Renal pelvis (tissue), 4 donors: ENCODE results near the gene RNASE13. TPM values are rescaled to one million over a fixed set of nuclear protein-coding genes. Genes with fewer than 3 reads are reported as not detected.
A peak's percentile ranks its signal among the peaks of the same experiment; 100 is the strongest.
"Not testable (repeated sequence)": the region's sequence is repeated elsewhere in the genome, so short reads cannot be mapped to it uniquely, and the experiment has no call there.

ENCODE experiments used
- DNase-seq: peaks from one replicate; pipeline ENCODE4 v3.0.0-alpha.2; 2013
- polyA plus RNA-seq, 3 donors: library from polyadenylated mRNA; unstranded; fragments of 120-200 nt; gene quantifications; one replicate each; pipeline ENCODE4 v1.2.1, GENCODE V29; 2013; ENCODE audit not compliant: insufficient read length in 3 of 3

RNASE13 gene
- polyA plus RNA-seq, 3 donors: 0.40 to 0.93 (median 0.81) TPM

DNA sequence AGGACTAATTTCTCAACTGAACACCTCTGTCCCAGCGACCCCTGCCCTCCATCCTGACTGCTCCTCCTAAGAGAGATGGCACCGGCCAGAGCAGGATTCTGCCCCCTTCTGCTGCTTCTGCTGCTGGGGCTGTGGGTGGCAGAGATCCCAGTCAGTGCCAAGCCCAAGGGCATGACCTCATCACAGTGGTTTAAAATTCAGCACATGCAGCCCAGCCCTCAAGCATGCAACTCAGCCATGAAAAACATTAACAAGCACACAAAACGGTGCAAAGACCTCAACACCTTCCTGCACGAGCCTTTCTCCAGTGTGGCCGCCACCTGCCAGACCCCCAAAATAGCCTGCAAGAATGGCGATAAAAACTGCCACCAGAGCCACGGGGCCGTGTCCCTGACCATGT, 8.3 kb upstream of the RNASE13 start:
- DNase-seq: no peak

DNA sequence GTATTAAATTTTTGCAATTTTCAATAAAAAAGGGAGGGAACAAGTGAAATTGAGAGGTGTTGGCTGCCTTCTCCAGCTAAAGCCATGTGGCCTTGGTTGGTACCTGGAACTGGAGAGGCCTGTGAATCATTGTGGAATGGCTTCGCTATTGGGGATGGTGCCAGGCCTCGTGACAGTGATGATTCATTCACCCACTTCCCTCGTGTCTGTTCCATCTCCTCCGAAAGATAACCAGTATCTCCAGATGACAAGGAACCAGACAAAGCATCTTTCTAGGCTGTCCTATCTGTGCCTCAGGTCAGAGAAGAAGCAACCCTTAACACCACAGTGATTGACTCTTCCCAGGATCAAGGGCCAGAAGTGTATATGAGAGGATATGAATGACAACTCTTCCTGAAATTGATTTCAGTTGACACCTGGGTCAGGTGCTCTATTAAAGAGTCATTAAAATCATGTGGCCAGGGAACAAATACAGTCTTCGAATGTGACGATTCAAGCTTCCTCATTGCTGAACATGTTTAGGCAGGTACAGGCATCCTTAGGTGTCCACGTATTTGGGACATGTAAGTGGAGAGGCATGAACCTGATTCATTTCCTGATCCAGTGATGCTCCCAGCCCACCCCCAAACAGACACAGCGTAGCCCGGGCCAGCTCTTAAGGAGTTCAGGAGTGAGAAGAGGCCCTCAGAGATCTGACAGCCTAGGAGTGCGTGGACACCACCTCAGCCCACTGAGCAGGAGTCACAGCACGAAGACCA, 7.2 kb upstream of the RNASE13 start, which contains the start of gene RNASE7:
Gene RNASE7, plus strand, starts transcription at position 687 of the 758 bp plus-strand sequence. CDS start 631 bp downstream, outside the sequence.
- DNase-seq: no peak

GRCh38 chr14:21040941-21041340, 6.3 kb upstream of the RNASE13 start:
- DNase-seq: not testable (repeated sequence)

GRCh38 chr14:21040370-21040925, 5.8 kb upstream of the RNASE13 start:
- no peak for DNase-seq

DNA sequence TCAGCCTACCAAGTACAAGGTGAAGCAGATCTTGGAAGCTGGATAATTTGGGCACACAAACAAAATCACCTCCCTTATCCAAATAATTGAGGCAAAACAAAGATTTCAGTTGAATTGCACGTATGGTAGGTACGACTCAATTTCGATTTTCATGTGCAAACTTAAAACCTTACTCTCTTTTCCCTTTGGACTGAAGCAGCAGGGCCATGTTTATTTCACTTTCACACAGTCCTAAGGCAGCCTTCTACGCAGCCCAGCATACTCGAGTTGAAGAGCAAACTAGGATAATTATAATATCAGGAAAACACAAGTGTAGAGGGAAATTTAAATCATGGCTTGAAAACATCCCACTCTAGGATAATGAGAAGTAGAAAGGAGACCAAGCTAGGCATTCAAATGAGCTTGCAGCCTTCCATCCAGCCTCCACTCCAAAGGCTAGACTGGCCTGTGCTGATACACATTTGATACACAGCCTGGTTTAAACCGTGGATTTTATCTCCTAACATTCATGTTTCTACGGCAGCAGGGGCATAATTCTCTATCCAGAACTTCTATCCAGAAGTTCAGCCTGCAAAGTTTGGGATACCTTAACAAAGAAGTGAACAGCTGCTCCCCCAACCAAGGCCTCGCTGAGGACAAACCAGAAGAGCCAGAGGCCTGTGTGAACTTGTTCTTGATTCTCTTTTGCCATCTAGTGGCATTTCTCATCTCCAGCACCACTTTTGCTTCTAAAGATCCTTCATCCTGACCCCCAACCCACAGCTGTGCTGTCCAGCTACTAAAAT, 5.2 kb upstream of the RNASE13 start:
- DNase-seq: peak; percentile 76

DNA sequence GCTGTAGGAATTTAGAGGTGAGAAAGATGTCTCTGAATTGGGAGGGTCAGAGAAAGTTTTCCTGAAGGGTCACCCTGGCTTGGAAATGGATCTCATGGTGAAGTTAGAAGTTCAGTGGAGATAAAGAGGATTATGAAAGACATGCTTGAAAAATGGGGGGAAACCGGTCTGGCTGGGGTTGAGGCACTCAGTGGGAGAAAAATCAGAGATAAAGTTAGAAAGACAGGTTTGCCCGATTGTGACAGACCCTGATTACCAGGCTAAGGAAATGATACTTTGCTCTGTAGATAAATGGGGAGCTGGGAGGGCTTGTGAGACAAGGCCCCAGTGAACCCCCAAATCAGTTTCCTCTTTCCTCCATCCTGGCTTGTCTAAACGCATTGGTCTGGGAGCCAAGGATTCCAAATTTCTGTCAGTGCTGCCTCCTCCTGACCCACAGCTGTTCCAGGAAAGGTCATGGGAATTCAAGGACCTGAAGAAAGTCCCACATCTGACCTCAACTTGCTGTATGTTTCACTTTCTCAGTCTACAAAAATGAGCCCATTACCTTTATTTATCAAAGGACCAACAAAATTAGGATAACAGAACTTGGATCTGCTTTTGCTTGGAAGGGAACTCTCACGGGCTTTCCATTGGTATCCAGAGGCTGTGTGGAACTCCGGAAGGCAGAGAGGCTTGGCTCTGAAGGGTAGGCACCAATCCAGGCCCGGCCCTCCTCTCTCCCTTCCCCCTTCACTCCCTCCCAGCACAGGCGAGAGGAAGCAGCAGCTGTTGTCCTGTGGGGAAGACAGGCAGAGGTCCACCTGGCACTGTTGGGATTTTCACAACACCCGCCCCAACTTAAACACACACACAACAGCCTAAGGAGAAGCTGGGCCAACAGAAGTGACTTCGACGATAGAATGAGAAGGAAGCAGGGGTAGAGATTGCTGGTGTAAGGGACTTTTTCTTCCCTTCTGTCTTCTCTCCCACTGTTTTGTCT, 4.1 kb upstream of the RNASE13 start:
- peak; percentile 62 for DNase-seq

GRCh38 chr14:21037156-21037555, 2.5 kb upstream of the RNASE13 start:
- DNase-seq: no peak

DNA sequence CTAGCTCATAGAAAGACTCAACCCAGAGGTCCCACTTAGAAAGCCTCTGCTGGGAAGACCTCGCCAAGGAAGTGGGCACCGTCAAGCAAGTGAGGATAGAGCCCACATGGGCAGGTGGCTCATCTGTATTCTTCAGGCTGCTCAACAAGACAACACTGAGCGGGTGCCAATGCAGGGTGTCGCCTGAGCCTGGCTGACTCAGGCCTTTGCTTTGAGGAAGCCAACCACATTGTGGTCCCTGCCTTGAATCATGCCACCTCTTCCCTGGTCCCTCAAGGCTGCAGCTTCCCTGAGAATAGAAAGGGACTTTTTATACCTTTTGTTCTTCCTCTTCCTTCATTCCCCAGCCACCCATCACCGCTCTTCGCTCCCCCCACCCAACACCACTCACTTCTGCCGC, 2.1 kb upstream of the RNASE13 start:
- DNase-seq: no peak

DNA sequence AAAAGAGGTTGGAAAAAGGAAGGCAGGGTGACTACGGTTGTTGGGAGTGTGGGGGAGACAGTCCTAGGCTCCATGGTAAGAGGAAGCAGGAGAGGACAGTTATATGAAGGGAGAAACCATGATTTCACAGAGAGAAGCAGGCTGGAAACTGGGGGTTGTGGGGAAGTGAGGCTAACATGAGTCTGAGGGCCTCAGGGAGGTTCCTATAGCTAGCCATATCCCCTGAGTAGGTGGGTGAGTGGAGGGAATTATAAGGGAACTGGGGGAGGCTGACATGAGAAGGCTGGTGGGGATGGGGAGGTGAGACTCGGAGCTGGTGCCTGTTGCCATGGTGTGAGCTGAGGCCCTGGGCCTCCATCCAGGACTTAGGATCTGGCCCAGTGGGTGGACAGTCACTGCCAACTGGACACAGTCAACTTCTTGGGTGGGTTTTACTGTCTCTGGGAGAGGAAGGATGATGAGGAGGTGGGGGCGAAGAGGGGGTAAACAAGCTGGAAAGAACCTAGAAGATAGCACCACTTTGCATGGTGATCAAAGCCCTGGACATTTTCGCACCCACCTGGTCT, 1.4 kb downstream of the RNASE13 start:
- no peak for DNase-seq

GRCh38 chr14:21032326-21033132, 2.1 kb downstream of the RNASE13 start:
- DNase-seq: no peak

- DNase-seq: no peak
Observed at GRCh38 chr14:21030531-21030930, 4.1 kb downstream of the RNASE13 start.

GRCh38 chr14:21029917-21030316, 4.7 kb downstream of the RNASE13 start, which contains the start of gene TPPP2:
Gene TPPP2 (plus strand): TSS chr14:21030217. CDS start chr14:21030582, 365 bp downstream.
- no peak for DNase-seq

DNA sequence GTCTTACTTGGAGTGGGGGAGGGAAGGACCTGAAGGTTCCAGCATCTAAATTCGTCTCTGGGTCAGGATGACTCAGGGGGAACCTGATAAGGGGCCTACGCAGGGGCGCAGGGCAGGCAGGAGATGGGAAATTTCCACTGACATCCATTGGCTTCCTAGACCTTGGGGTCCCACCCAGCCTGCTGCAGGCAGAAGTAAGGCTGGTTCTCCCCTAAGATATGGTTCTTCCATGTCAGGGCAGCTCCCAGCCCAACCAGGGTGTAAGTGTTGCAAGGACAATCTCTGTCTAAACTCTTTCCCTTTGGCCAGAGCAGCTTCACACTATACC, 7.7 kb downstream of the RNASE13 start:
- no peak for DNase-seq

DNA sequence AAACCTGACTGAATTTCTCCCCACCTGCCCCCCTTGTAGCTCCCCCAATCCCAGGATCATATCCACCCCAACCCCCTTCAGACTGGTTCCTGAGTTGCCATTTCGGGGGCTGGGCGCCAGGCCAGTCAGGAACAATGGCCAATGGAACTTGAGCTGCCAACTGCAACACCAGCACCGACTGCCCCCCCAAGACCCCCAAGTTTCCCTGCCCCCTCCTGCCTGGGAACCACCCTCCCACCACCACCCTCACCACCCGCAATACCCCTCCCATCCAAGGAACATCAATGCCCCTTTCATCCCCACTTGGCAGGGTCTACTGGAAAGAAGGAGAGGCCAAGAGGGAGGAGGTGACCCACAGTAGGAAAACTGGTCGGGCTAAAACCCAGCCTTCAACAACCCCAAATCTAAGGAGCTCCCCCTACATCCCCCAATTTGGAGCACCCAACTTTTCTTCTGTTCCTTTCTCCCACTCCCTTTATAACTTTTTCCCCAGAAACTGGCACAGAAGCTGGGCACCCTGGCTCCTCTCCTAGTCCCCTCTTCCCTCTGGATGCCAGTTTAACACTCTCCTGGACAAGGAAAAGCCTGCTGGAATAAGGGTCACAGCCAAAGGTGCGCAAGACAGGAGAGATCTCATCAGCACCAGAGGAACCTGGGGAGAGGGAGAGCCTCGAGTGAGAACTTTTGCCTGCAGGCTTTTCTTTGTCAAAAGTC, 8.2 kb downstream of the RNASE13 start:
- DNase-seq: no peak

DNA sequence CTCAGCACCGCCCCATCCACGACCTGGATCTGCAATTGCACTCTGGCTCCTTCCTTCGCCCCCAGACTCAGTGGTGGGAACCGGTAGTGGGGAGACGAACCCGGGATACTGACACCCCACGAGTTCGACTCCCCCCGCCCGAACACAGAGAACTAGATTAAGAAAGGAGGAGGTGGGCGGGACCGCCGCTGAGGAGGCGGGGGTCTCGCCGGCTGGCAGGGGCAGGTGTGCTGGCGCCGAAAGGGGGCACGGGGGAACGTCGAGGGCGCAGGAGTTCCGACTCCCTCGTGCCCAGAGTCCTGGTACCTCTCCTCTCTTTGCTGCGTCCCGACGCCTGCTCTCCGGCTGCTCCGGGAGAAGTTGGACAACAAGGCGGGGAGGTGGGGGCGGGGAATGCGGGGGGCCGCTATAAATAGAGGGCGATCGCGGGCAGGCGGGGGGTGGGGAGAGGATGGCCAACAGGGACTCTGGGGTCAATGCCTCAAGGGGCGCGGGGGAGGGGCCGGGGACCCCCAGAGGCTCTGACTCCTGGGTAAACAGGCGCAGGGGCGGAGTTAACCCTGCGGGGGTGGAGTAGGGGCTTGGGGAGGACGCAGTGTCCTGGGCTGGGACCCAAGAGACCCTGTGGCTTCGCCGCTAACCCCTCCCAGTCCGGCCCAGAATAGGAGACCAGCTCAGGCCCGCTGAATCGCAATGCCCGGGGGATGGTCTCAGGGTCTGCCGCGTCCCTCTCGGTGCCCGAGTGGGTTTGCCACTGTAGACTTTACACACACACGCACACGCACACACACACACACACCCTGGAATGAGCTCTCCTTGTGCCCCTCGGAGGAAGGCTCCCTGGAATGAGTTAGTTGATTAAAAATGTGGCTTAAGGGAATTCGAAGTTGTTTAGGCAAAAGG, 9.0 kb downstream of the RNASE13 start:
- DNase-seq: peak; percentile 46

DNA sequence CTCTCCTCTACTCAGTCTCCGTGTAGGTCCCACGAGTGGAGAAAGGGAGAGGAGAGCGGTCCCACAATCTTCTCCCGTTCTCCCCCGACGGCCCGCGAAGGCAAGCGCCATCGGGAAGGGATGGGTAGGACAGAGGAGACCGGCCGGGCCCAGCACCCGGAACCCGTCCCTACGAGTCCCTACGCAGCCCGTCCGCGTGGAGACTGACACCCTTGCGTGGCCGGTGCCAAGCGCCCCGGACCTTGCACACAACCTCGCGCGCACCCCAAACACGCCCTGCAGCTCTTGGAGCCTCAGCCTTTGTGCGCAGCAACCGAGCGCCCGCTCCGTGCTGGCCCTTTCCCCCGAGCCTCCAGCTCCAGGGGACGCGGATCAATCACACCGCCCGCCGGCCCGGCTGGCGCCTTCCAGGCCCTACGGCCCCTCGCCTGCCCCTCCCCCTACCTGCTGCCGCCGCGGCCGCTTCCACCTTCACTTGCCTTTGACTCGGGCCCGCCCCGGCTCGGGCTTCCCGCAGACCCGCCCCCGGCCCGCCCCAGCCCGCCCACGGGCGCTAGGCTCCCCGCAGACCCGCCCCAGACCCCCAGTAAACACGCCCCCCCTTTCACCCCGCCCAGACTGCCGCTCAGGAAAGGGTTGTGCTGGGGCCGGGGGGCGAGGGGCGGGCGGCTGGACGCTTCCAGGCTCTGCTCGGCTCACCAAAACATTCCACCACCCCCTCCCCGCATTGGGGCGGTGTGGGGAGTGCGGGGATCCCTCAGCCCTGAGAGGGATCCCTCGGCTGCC, 9.8 kb downstream of the RNASE13 start, which contains the start of gene NDRG2:
Gene NDRG2, minus strand, starts transcription at position 477 of the 786 bp plus-strand sequence. CDS start 1,746 bp downstream, outside the sequence.
- peak; percentile 81 for DNase-seq

- DNase-seq: no peak
Observed at GRCh38 chr14:21023817-21024584, 10.6 kb downstream of the RNASE13 start.
